Breast epithelium (tissue), 3 donors: ENCODE measurements around the gene ZNF687.

Experiments used
- POLR2AphosphoS5 ChIP-seq, 3 donors: sonication (generic); formaldehyde crosslinking; IDR thresholded peaks; one replicate each; pipeline ENCODE4 v1.6.1; 2017; ENCODE audit warnings: antibody characterized with exemption in 3 of 3
- TF ChIP-seq, protein P1 (sequence below), 3 donors: fragments of 450-650 bp; IDR thresholded peaks; one replicate each; pipeline ENCODE4 v1.5.1; 2016 to 2017; ENCODE audit warnings: antibody characterized with exemption in 3 of 3, mild to moderate bottlenecking in 3 of 3, moderate library complexity in 3 of 3

GRCh38 chr1:151312826-151313225 is 30.7 kb downstream of the ZNF687 start:
- TF ChIP-seq, protein P1, sequence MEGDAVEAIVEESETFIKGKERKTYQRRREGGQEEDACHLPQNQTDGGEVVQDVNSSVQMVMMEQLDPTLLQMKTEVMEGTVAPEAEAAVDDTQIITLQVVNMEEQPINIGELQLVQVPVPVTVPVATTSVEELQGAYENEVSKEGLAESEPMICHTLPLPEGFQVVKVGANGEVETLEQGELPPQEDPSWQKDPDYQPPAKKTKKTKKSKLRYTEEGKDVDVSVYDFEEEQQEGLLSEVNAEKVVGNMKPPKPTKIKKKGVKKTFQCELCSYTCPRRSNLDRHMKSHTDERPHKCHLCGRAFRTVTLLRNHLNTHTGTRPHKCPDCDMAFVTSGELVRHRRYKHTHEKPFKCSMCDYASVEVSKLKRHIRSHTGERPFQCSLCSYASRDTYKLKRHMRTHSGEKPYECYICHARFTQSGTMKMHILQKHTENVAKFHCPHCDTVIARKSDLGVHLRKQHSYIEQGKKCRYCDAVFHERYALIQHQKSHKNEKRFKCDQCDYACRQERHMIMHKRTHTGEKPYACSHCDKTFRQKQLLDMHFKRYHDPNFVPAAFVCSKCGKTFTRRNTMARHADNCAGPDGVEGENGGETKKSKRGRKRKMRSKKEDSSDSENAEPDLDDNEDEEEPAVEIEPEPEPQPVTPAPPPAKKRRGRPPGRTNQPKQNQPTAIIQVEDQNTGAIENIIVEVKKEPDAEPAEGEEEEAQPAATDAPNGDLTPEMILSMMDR (IDR thresholded peaks at IDR 0.05) = no peak
- no peak for TF ChIP-seq POLR2AphosphoS5 (IDR thresholded peaks at IDR 0.05)
